H1 (cell line): ENCODE data around the gene PRR5. TPM values are rescaled to one million over a fixed set of nuclear protein-coding genes. Genes with fewer than 3 reads are reported as not detected.

Experiments
- CBX5 ChIP-seq: fragments of 300-800, 300-1000 bp; sonication (generic); IDR thresholded peaks from 2 replicates; pipeline ENCODE4 v1.7.1; 2016; ENCODE audit warnings: antibody characterized with exemption, low read length, low read depth
- CREB1 ChIP-seq: IDR thresholded peaks from 2 replicates; pipeline ENCODE4 v1.6.1; 2012; ENCODE audit warnings: inconsistent platforms
- CTBP2 ChIP-seq: IDR thresholded peaks from 2 replicates; pipeline ENCODE4 v1.7.0; 2011; ENCODE audit warnings: borderline replicate concordance, mild to moderate bottlenecking, moderate library complexity, mixed read lengths, low read length; ENCODE audit not compliant: insufficient read depth, insufficient read length
- KDM5A ChIP-seq: fragments of 200-600 bp; IDR thresholded peaks from 2 replicates; pipeline ENCODE4 v1.7.1; 2012; ENCODE audit warnings: mild to moderate bottlenecking, low read length, inconsistent platforms, mixed read lengths
- POLR2A ChIP-seq, 2 experiments: IDR thresholded peaks; 1 replicate in 1 of 2; 2 replicates in 1 of 2; pipeline ENCODE4 v1.6.1; 2011; ENCODE audit warnings: low read depth in 2 of 2, low read length in 2 of 2, mild to moderate bottlenecking in 2 of 2; ENCODE audit errors: control extremely low read depth in 1 of 2
- YY1 ChIP-seq: IDR thresholded peaks from 2 replicates; pipeline ENCODE4 v1.6.1; 2011; ENCODE audit warnings: low read depth, mild to moderate bottlenecking, low read length
- polyA plus RNA-seq, 7 experiments: library from polyadenylated mRNA; depleted of rRNA in 3 of 7; stranded (reverse) in 5 of 7; unstranded in 2 of 7; fragments of >200 nt in 5 of 7; fragments of 200-250 nt in 2 of 7; gene quantifications; 1 replicate in 5 of 7; 2 replicates in 1 of 7; 4 replicates in 1 of 7; pipeline versions ENCODE4 v1.2.1 to v1.2.3, GENCODE V29; 2011 to 2013; ENCODE audit warnings: missing spikeins in 2 of 7, mixed read lengths in 2 of 7
- total RNA-seq: library from RNA; stranded (reverse); fragmentation: NEBNext Ultra II Directional; extraction: Animal tissue kit (Norgen Biotek cat#: 25700); gene quantifications from 2 replicates; pipeline ENCODE4 v1.2.1, GENCODE V29; 2021

Gene PRR5
- total and polyA plus RNA-seq, 2 of the 8 experiments (the other 6 are each of a cell fraction or from before 2014, with no cell fraction given): 16.5 to 25.7 TPM

DNA sequence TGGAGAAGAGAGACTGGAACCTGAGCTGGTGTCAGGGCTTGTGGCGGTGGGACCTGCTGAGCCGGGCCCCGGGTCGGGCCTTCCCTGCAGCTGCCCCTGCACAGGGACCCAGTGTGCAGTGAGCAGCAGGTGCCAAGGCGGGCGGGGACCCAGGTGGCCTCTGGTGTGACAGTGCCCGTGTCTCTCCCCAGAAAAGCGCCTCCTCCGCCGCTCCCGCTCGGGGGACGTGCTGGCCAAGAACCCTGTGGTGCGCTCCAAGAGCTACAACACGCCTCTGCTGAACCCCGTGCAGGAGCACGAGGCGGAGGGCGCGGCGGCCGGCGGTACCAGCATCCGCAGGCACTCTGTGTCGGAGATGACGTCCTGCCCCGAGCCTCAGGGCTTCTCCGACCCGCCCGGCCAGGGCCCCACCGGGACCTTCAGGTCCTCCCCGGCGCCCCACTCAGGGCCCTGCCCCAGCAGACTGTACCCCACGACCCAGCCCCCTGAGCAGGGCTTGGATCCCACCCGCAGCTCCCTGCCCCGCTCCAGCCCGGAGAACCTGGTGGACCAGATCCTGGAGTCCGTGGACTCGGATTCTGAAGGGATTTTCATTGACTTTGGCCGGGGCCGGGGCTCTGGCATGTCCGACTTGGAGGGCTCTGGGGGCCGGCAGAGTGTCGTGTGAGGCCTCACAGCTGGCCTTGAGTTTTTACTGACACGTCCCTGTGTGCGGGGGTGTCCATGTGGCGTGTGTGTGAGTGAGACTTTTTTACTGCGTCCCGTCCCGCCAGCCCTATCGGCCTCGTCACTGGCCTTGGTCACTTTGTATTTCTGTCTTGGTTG, 34.8 kb downstream of the PRR5 start (continued):
- TF ChIP-seq CTBP2 (no peak), CREB1 (no peak), YY1 (no peak), CBX5 (no peak), POLR2A (IDR thresholded peaks at IDR 0.05; ENCODE audit: control extremely low read depth in 1 of 2, low read depth in 2 of 2, low read length in 2 of 2) (no peak), KDM5A (no peak)
